Tibial nerve (tissue), 4 donors: ENCODE data around the gene PPP2R5B. TPM values are rescaled to one million over a fixed set of nuclear protein-coding genes. Genes with fewer than 3 reads are reported as not detected.

Source experiments
- DNase-seq, 2 donors: peaks; one replicate each; pipeline ENCODE4 v3.0.0-alpha.2; 2019; ENCODE audit warnings: low spot score in 2 of 2
- H3K27ac ChIP-seq, 4 donors: fragments of 200-600 bp; sonication (generic) in 3 of 4; one replicate each; pipeline ENCODE4 v1.5.1; 2017 to 2019; ENCODE audit warnings: mild to moderate bottlenecking in 1 of 4
- H3K27me3 ChIP-seq, 2 donors: fragments of 200-600 bp; sonication (generic) in 1 of 2; one replicate each; pipeline versions ENCODE4 v1.5.1 to v1.6.0; 2017 to 2019
- H3K36me3 ChIP-seq, 3 donors: fragments of 200-600 bp; sonication (generic); one replicate each; pipeline ENCODE4 v1.5.1; 2018 to 2019
- H3K4me1 ChIP-seq, 4 donors: fragments of 200-600 bp; sonication (generic) in 3 of 4; one replicate each; pipeline ENCODE4 v1.5.1; 2017 to 2019
- H3K4me3 ChIP-seq, 4 donors: fragments of 200-600 bp; sonication (generic) in 3 of 4; one replicate each; pipeline ENCODE4 v1.5.1; 2017 to 2019; ENCODE audit warnings: mild to moderate bottlenecking in 1 of 4, moderate library complexity in 1 of 4
- H3K9me3 ChIP-seq, 4 donors: fragments of 200-600 bp; sonication (generic) in 3 of 4; one replicate each; pipeline ENCODE4 v1.5.1; 2017 to 2019
- CTCF ChIP-seq, 5 experiments: fragments of 200-600 bp in 3 of 5; fragments of 450-650 bp in 2 of 5; sonication (generic) in 3 of 5; IDR thresholded peaks; one replicate each; pipeline ENCODE4 v1.5.1; 2016 to 2019; ENCODE audit warnings: antibody characterized with exemption in 5 of 5, mild to moderate bottlenecking in 3 of 5, moderate library complexity in 2 of 5
- EP300 ChIP-seq, 2 donors: sonication (generic); formaldehyde crosslinking; IDR thresholded peaks; one replicate each; pipeline ENCODE4 v1.6.1; 2017; ENCODE audit warnings: antibody characterized with exemption in 2 of 2, mild to moderate bottlenecking in 1 of 2
- POLR2A ChIP-seq, 2 donors: fragments of 450-650 bp; IDR thresholded peaks; one replicate each; pipeline ENCODE4 v1.6.1; 2017; ENCODE audit warnings: antibody characterized with exemption in 2 of 2, mild to moderate bottlenecking in 2 of 2, moderate library complexity in 2 of 2
- WGBS, 2 donors: methylation state at CpG; one replicate each; pipeline ENCODE4 v1.1.5; 2018; 5-methylcytosine and 5-hydroxymethylcytosine counted together
- total RNA-seq, 4 donors: library from RNA; depleted of rRNA; stranded (reverse); fragments of >200 nt; gene quantifications; one replicate each; pipeline ENCODE4 v1.1.0, GENCODE V29; 2016

PPP2R5B gene
- total RNA-seq, 4 donors from 2014 or later = 10.7 to 21.4 (median 20.2) TPM

GRCh38 chr11:64877390-64878222, 46.9 kb upstream of the PPP2R5B start:
- Histone ChIP-seq H3K36me3 (peaks cover 0 to 12% (median 0%) of the 10 kb centered on the region in 3 donors), H3K9me3 (no peaks in the 10 kb centered on the region), H3K27me3 (no peaks in the 10 kb centered on the region), H3K4me1 (peaks cover 3 to 85% (median 65%) of the 10 kb centered on the region in 4 donors), H3K27ac (peak overlapping the region; percentile 44 to 98 (median 91)), H3K4me3 (peak overlapping the region; percentile 67 to 99 (median 80))
- WGBS, 2 donors = 0 to 1% methylated on average over 21 to 41 of the region's 41 CpGs
- DNase-seq = no peak
- no peak for TF ChIP-seq EP300 (IDR thresholded peaks at IDR 0.05)
- TF ChIP-seq CTCF (IDR thresholded peaks at IDR 0.05) = no peak
- TF ChIP-seq POLR2A (IDR thresholded peaks at IDR 0.05) = no peak

- 2% methylated on average over 16 of the region's 21 CpGs; no CpG with 5 or more reads in 1 of the 2 donors for WGBS, 2 donors
- TF ChIP-seq CTCF (IDR thresholded peaks at IDR 0.05) = no peak
- TF ChIP-seq POLR2A (IDR thresholded peaks at IDR 0.05) = no peak
- no peak for TF ChIP-seq EP300 (IDR thresholded peaks at IDR 0.05)
- Histone ChIP-seq H3K36me3 (peaks cover 0 to 6% (median 0%) of the 10 kb centered on the region in 3 donors), H3K27me3 (no peaks in the 10 kb centered on the region), H3K9me3 (no peaks in the 10 kb centered on the region), H3K4me3 (peak overlapping the region; percentile 67 to 99 (median 80)), H3K4me1 (peaks cover 3 to 80% (median 62%) of the 10 kb centered on the region in 4 donors), H3K27ac (peak overlapping the region; percentile 44 to 98 (median 91))
- DNase-seq = no peak
Observed at GRCh38 chr11:64878223-64878493, 46.3 kb upstream of the PPP2R5B start.

GRCh38 chr11:64878494-64879243, 45.8 kb upstream of the PPP2R5B start, which contains the start of gene EHD1:
EHD1 (minus strand) TSS chr11:64878621; CDS start chr11:64878464, 157 bp downstream.
- no peaks in the 10 kb centered on the region for H3K27me3 ChIP-seq

GRCh38 chr11:64879244-64879900, 45.1 kb upstream of the PPP2R5B start:
- no peaks in the 10 kb centered on the region for H3K9me3 ChIP-seq
- H3K36me3 ChIP-seq = no peaks in the 10 kb centered on the region
- H3K4me1 ChIP-seq = peaks cover 3 to 67% (median 56%) of the 10 kb centered on the region in 4 donors
- H3K4me3 ChIP-seq = peak overlapping the region; percentile 67 to 99 (median 80)
- 15 to 17% methylated on average over 16 of the region's 16 CpGs for WGBS, 2 donors
- H3K27me3 ChIP-seq = no peaks in the 10 kb centered on the region
- TF ChIP-seq POLR2A (IDR thresholded peaks at IDR 0.05) (no peak), CTCF (IDR thresholded peaks at IDR 0.05) (no peak), EP300 (IDR thresholded peaks at IDR 0.05) (no peak)
- no peak for DNase-seq
- peak overlapping the region; percentile 57 to 98 (median 92) for H3K27ac ChIP-seq

More at GRCh38 chr11:64878494-64879243, 45.8 kb upstream of the PPP2R5B start, which contains the start of gene EHD1:
- H3K4me1 ChIP-seq = peaks cover 3 to 74% (median 61%) of the 10 kb centered on the region in 4 donors
- peak; percentile 99 for DNase-seq
- H3K27ac ChIP-seq = peak within 1 kb of the TSS; percentile 57 to 98 (median 92)
- WGBS, 2 donors = 1% methylated on average over 32 to 52 of the region's 75 CpGs
- no peaks in the 10 kb centered on the region for H3K9me3 ChIP-seq
- peak within 1 kb of the TSS; percentile 67 to 99 (median 80) for H3K4me3 ChIP-seq
- peaks cover 0 to 1% (median 0%) of the 10 kb centered on the region in 3 donors for H3K36me3 ChIP-seq
- peak; percentile 96 to 99 for TF ChIP-seq POLR2A (IDR thresholded peaks at IDR 0.05)
- TF ChIP-seq CTCF (IDR thresholded peaks at IDR 0.05) = peak; percentile 44 to 68 (median 49)
- peak; percentile 43 to 99 for TF ChIP-seq EP300 (IDR thresholded peaks at IDR 0.05)
